NCI-H2029 (cell line): ENCODE measurements around the gene CSNK2B.

ENCODE experiments used
- DNase-seq: peaks from one replicate; lab custom pipeline; 2025; lab: John Stamatoyannopoulos, UW

CSNK2B gene

DNA sequence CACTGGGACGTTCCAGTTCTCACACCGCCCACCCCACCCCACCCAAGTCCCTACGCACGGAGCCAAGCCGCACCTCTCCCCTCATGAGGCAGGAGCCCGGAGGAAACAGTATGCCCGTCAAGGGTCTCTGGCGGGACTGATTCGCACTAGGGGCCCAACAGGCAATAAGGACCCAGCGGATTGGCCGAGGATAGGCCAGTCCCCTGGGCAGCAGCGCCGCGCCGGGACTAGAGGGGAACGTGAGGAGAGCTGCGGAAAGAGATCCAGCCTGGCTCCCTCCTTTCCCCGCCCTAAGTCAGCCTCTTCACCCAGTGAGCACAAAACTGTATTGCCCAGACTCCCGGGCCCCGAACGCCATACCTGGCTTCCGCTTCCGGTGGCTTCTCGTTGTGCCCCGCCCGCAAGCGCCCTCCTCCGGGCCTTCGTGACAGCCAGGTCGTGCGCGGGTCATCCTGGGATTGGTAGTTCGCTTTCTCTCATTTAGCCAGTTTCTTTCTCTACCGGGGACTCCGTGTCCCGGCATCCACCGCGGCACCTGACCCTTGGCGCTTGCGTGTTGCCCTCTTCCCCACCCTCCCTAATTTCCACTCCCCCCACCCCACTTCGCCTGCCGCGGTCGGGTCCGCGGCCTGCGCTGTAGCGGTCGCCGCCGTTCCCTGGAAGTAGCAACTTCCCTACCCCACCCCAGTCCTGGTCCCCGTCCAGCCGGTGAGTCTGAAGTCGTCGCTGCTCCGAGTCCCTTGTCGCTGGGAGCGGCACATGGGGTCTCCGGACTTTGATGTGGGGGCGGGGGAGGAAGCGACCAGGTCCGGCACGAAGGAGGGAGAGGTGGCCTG is at the start of gene CSNK2B:
Gene CSNK2B, plus strand, starts transcription at position 580 of the 836 bp plus-strand sequence. CDS start 752 bp downstream, outside the sequence.
- DNase-seq, result peak; percentile 99

DNA sequence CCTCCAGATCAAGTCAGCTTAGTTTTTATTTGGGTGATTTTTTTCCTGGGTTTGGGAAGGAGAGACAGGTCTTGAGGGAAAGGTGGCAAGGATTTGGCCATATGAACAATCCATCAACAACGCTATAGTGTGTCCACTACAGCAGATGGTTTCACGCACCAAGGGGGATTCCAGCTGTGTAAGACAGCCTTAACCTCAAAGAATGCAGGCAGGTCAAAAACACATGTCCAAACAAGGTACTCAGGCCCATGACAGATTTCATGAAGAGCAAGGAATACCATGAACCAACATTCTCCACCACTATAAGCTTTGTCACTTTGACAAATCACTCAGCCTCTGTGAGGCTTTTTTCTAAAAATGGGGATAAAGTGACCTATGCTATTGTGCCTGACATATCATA is 48.9 kb upstream of the CSNK2B start:
- DNase-seq, result no peak

DNA sequence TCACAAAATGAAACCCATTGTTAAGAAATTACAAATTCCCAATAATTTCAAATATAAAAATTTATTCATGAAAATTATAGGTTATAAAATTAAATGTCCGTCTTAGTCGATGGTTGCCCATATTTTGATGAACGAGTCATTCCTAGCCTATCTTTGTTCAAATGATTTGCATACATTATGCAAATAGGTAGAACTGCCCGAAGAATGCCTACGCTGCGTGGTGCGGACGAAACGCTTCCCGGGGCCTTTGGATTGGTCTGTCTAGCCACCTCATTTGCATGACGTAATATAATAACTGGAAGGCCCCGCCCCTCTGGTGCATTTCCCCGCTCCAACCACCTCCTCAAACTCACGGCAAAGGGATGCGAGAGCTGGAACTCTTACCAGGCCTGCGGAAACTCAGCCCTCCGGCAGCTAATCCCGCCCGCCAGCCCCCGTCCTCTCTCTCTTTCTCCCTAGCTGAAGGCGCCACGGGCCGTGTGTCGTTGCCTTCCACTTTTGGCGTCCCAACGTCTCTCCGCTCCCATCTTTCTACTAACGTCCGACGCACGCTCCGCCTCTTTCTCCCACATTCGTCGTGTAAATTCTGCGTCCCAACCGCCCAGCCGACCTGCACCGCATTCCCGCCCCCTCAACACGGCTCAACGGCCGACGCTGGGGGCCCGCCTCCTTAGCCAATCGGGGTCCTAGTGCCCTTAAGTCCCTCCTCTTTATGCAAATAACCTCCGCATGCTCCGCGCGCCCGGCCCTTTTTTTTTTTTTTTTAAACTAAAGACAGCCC is 45.9 kb upstream of the CSNK2B start:
- peak; percentile 99 for DNase-seq

DNA sequence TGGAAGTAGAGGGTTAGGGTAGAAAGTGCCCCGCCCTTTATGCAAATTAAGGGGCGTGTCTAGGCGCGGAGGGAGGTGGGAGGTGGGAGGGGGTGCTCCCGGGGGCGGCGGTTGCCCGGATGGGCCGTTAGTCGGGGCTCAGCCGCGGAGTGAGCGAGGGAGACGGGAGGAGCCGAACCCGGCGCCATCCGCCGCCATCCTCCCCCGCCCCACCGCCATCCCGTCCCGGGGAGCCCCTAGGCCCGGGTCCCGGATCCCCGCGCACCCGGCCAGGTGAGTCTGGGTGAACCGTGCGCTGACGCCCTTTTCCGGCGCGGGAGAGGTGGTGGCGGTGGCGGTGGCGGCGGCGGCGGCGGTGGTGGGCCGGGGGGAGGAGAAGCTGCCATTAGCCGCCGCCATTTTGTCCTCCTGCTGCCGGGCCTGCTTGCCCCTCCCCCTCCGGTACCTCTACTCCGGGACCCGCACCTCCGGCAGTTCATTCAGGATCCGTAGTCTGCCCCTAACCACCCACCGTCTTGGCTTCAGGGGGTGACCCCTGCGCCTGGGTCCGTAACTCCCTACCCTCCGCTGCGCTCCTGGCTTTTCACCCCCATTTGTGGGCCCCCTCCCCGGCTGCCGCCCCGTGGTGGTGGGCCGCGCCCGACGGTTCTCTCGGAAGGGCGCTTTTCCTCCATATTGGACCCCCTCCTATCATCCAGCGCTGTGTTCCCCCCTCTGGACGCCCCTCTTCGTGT is 45.1 kb upstream of the CSNK2B start, which contains the start of gene PRRC2A:
Gene PRRC2A, plus strand, starts transcription at position 130 of the 734 bp plus-strand sequence. CDS start 2,075 bp downstream, outside the sequence.
- peak; percentile 84 for DNase-seq

DNA sequence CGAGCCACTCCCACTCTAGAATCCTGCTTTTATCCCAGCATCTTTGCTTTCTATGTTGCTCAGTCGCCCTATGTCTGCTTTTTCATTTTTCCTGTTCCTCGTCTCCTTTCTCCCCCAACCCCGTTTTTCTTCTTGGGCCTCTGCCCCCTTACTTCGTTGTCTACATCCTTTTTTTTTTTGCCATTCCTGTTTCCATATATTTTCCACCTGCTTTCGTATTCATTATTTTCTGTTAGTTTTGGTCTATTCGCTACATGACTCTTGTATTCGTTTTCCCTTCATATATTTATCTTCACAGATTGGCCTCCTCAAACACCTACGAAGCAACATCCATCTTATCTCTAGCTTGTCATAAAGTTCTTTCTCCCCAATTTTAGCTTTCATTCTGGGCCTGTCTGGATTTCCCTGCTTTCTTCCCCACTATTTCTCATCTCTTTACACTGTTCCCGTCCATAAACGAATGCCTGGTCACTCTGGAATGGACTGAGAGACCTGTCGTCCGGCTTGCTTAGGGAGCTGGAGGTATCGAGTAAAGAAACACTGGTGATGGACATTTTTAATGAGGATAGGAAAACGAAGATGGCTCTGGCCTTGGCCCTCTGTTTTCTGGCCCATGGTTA is 44.5 kb upstream of the CSNK2B start:
- DNase-seq, result no peak

DNA sequence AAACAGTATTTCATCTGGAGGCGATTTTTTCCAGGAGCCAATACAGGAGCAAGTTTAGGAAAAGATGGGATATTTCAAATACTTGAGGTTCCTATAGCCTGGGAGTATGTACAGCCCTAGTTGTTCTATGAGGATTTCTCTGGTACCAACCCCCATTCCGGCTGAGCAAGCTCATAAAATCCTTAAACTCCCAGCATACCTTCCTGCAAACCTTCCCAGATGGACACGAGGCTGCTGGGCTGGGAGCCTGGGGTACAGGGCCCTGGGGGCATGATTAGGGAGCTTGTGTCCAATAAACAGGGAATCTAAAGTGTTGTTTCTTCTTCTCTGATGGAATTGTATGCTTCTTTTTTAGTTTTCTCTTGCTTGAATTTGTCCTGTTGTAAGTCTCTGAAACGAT is 43.9 kb upstream of the CSNK2B start:
- DNase-seq, result no peak

DNA sequence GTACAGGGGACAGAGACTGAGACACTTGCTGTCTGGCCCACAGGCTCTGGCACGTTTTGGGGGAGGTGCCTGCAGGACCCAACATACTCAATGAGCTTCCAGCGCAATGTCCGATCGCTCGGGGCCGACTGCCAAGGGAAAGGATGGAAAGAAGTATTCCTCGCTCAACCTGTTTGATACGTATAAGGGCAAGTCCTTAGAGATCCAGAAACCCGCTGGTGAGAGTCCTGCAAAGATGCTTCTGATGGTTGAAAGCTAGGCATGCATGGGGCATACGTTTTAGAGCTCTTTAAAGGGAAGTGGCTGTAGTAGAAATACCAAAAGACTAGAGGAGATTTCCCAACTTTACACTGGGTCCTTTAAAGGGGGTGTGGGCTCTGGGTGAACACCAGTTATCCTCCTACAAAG is 43.2 kb upstream of the CSNK2B start:
- no peak for DNase-seq

DNA sequence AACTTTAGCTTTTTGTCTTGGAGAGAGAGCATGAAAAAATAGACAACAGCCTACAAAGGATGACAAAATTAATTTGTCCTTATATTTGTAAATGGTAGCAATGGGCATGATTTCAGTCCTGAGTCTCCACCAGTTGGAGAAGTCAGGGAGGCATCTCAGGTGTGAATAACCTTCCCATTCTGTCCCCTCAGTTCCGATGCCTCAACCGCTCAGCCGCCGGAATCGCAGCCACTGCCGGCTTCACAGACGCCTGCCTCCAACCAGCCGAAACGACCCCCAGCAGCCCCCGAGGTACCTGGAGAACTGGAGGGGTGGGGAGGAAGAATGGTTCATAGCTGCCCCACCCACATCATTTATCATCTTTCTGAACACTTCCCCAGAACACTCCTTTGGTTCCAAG is 41.8 kb upstream of the CSNK2B start:
- no peak for DNase-seq

DNA sequence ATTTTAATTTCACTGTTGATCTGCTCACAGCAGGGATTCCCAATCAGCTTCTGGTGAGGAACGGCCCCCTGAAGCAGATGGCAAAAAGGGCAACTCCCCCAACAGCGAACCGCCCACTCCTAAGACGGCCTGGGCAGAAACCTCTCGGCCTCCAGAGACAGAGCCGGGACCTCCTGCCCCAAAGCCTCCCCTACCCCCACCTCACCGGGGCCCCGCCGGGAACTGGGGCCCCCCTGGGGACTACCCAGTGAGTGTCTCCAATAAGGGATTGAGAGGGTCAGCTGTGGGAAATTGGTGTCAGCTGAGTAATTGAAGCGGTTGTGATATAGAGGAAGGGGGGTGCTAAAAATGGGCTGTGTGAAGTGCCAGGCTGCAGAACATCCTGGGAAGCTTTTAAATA is 38.9 kb upstream of the CSNK2B start:
- DNase-seq, result no peak

DNA sequence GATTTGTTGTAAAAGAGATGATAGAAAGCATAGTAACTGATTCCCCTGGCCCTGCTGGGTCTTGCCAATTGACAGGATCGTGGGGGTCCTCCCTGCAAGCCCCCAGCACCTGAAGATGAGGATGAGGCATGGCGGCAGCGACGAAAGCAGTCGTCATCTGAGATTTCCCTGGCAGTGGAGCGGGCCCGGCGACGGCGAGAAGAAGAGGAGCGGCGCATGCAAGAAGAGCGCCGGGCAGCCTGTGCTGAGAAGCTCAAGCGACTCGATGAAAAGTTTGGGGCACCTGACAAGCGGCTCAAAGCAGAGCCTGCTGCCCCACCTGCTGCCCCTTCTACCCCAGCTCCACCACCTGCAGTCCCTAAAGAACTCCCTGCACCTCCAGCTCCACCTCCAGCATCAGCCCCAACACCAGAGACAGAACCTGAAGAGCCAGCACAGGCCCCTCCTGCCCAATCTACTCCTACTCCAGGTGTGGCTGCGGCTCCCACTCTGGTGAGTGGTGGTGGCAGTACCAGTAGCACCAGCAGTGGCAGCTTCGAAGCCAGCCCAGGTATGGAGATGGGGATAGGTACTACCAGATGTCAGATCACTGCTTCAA is 38.1 kb upstream of the CSNK2B start:
- DNase-seq, result no peak

DNA sequence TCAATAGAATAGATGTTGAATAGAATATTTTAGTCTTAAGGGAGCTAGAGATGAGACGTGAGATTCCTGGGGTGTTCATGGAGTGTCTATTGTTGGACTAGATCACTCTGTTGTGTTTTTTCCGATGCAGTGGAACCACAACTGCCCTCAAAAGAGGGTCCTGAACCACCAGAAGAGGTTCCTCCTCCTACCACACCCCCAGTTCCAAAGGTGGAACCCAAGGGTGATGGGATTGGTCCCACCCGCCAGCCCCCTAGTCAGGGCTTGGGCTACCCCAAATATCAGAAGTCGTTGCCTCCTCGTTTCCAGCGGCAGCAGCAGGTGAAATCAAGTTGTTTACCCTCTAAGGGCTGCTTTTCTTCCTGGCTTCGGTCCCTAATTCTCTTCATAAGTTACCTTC is 36.9 kb upstream of the CSNK2B start:
- DNase-seq, result no peak

DNA sequence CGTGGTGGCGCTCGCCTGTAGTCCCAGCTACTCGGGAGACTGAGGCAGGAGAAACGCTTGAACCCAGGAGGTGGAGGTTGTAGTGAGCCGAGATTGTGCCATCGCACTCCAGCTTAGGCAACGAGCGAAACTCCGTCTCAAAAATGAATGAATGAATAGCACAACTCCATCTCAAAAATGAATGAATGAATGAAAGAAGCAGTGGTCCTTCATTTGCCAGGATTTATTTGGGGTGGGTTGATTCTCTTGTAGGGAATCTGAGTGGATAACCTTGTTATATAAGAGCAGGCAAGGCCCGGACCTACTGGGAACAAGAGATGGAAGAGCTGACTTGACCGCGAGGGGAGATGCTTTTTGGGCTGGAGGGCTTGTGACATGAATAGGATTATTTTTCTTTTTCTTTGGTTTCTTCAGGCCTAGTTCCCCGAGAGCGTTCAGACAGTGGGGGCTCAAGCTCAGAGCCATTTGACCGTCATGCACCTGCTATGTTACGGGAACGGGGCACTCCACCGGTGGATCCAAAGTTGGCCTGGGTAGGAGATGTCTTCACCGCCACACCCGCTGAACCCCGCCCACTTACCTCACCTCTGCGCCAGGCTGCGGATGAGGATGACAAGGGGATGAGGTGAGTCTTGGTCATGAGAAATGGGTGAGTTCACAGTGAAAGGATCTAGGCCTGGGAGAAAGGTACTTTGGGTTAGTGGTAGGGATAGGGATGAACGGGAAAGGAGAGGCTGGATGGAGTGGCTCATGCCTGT is 35.5 kb upstream of the CSNK2B start:
- DNase-seq, result no peak

DNA sequence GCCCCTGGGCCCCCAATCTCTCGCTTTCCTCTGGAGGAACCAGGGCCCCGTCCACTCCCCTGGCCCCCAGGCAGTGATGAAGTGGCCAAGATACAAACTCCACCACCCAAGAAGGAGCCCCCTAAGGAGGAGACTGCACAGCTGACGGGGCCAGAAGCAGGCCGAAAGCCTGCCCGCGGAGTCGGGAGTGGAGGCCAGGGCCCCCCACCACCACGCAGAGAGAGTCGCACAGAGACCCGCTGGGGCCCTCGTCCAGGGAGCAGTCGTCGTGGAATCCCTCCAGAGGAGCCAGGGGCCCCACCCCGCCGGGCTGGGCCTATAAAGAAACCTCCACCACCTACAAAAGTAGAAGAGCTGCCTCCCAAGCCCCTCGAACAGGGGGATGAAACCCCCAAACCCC is 34.7 kb upstream of the CSNK2B start:
- no peak for DNase-seq

DNA sequence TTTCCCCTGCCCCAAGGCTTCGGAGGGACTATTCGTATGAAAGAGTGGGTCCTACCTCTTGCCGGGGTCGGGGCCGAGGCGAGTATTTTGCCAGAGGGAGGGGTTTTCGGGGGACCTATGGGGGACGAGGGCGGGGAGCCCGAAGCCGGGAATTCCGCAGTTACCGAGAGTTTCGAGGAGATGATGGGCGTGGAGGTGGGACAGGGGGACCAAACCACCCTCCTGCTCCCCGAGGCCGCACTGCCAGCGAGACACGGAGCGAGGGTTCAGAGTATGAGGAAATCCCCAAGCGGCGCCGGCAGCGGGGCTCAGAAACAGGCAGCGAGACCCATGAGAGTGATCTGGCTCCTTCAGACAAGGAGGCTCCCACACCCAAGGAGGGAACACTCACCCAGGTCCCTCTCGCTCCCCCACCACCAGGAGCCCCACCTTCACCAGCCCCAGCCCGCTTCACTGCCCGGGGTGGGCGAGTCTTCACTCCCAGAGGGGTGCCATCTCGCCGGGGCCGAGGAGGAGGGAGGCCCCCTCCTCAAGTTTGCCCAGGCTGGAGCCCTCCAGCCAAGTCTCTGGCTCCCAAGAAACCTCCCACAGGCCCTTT is 34.1 kb upstream of the CSNK2B start:
- DNase-seq, result no peak

DNA sequence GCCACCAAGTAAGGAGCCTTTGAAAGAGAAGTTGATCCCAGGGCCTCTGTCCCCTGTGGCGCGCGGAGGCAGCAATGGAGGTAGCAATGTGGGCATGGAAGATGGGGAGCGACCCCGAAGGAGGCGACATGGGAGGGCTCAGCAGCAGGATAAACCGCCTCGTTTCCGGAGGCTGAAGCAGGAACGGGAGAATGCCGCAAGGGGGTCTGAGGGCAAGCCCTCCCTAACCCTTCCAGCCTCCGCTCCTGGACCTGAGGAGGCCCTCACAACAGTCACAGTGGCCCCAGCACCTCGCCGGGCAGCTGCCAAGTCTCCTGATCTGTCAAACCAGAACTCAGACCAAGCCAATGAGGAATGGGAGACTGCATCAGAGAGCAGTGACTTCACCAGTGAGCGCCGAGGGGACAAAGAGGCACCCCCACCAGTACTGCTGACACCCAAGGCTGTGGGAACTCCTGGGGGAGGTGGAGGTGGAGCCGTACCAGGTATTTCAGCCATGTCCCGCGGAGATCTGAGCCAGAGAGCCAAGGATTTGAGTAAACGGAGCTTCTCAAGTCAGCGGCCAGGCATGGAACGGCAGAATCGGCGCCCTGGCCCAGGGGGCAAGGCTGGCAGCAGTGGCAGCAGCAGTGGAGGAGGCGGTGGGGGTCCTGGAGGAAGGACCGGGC is 33.5 kb upstream of the CSNK2B start:
- no peak for DNase-seq

DNA sequence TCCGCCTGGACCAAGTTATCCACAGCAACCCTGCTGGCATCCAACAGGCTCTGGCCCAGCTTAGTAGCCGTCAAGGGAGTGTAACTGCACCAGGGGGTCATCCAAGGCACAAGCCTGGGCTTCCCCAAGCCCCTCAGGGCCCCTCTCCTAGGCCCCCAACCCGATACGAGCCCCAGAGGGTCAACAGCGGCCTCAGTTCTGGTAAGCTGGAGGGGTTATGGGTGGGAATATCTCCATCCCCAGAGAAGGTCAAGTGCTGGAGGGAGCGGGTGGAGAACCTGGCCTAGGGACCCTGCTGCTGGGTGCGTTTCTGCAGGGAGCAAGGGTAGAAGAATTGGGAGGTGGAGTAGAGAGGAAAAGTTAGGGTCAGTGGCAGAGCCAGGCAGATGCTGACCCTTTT is 32.4 kb upstream of the CSNK2B start:
- DNase-seq, result no peak

DNA sequence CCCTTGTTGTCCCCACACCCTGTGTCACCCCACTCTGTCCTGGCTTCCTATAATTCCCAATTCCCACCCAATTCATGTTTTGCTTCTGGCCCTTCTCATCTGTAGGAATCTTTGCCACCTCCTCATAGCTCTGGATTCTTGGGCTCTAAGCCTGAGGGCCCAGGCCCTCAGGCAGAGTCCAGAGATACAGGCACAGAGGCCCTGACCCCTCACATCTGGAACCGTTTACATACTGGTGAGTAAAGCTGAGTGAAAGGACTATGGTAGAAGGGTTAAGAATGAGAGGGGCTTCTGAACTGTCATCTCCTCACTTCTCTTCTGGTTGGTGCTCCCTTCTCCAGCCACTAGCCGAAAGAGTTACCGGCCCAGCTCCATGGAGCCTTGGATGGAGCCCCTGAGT is 31.7 kb upstream of the CSNK2B start:
- no peak for DNase-seq

DNA sequence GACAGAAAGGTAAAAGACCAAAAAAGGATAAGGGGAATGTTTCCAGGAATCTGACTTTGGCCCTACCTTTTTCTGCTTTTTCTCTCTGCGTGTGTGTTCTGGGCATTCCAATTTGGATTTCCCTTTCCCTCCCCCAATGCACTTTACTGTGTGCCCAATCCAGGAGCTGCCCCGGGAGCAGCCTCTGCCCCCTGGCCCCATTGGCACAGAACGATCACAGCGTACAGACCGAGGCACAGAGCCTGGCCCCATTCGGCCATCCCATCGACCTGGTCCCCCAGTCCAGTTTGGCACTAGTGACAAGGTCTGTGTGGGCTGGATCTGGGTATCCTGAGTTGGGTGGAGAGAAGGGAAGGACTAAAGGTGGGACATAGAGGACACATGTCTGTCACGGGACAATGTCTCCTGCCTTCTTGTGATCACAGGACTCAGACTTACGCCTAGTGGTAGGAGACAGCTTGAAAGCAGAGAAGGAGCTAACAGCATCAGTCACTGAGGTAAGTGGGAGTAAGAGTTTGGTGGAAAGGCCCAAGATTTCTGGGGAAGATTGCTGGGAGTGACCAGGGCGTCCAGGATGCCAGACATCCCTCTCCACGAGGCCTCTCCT is 30.8 kb upstream of the CSNK2B start:
- DNase-seq, result no peak
